DMS79 treated with DMSO at 0.1 percent for 48 hours (cell line): ENCODE results near the gene SLC39A9.
"Not testable (repeated sequence)": the region's sequence is repeated elsewhere in the genome, so short reads cannot be mapped to it uniquely, and the experiment has no call there.

Experiments used
- DNase-seq: peaks from one replicate; lab custom pipeline; 2025; lab: John Stamatoyannopoulos, UW

The SLC39A9 gene

GRCh38 chr14:69368381-69368780 lies 30.1 kb upstream of the SLC39A9 start:
- no peak for DNase-seq

GRCh38 chr14:69370061-69370460 lies 28.4 kb upstream of the SLC39A9 start:
- DNase-seq, result no peak

- no peak for DNase-seq
Measured at GRCh38 chr14:69372146-69372545, 26.3 kb upstream of the SLC39A9 start.

GRCh38 chr14:69373104-69373503 lies 25.4 kb upstream of the SLC39A9 start:
- DNase-seq, result peak; percentile 98

GRCh38 chr14:69374235-69374634 lies 24.3 kb upstream of the SLC39A9 start:
- no peak for DNase-seq

GRCh38 chr14:69375182-69375581 lies 23.3 kb upstream of the SLC39A9 start:
- DNase-seq, result no peak

GRCh38 chr14:69375722-69376121 lies 22.8 kb upstream of the SLC39A9 start:
- no peak for DNase-seq

GRCh38 chr14:69376439-69376838 lies 22.1 kb upstream of the SLC39A9 start:
- no peak for DNase-seq

GRCh38 chr14:69378274-69378673 lies 20.2 kb upstream of the SLC39A9 start:
- peak; percentile 89 for DNase-seq

GRCh38 chr14:69387311-69387710 lies 11.2 kb upstream of the SLC39A9 start:
- DNase-seq, result peak; percentile 46

GRCh38 chr14:69391400-69391799 lies 7.1 kb upstream of the SLC39A9 start:
- DNase-seq, result not testable (repeated sequence)

GRCh38 chr14:69392481-69392880 lies 6.0 kb upstream of the SLC39A9 start:
- DNase-seq, result no peak

- no peak for DNase-seq
Measured at GRCh38 chr14:69395929-69396328, 2.6 kb upstream of the SLC39A9 start.

GRCh38 chr14:69398818-69399210 lies 322 bp downstream of the SLC39A9 start:
- DNase-seq, result no peak

- DNase-seq, result no peak
Measured at GRCh38 chr14:69399750-69400149, 1.3 kb downstream of the SLC39A9 start.

GRCh38 chr14:69400154-69400553 lies 1.7 kb downstream of the SLC39A9 start:
- no peak for DNase-seq

- DNase-seq, result no peak
Measured at GRCh38 chr14:69401841-69402240, 3.3 kb downstream of the SLC39A9 start.

GRCh38 chr14:69404478-69404877 lies 6.0 kb downstream of the SLC39A9 start:
- no peak for DNase-seq

- no peak for DNase-seq
Measured at GRCh38 chr14:69404883-69405282, 6.4 kb downstream of the SLC39A9 start.

GRCh38 chr14:69405762-69406161 lies 7.3 kb downstream of the SLC39A9 start:
- no peak for DNase-seq

GRCh38 chr14:69408331-69408960 lies 10.0 kb downstream of the SLC39A9 start:
- DNase-seq, result no peak

GRCh38 chr14:69413483-69413882 lies 15.0 kb downstream of the SLC39A9 start:
- DNase-seq, result no peak

- not testable (repeated sequence) for DNase-seq
Measured at GRCh38 chr14:69416087-69416486, 17.6 kb downstream of the SLC39A9 start.

- DNase-seq, result no peak
Measured at GRCh38 chr14:69423279-69423678, 24.8 kb downstream of the SLC39A9 start.
